Astrocyte of the cerebellum (primary cell): ENCODE results near the gene POTEC.
A peak's percentile ranks its signal among the peaks of the same experiment; 100 is the strongest.
"Not testable (repeated sequence)": the region's sequence is repeated elsewhere in the genome, so short reads cannot be mapped to it uniquely, and the experiment has no call there.

Source experiments
- DNase-seq: peaks from one replicate; pipeline ENCODE4 v3.0.0-alpha.2; 2011; ENCODE audit warnings: low read depth
- H3K4me3 ChIP-seq: 2 replicates; pipeline ENCODE4 v1.5.1; 2011; ENCODE audit warnings: mild to moderate bottlenecking, low read depth, low read length, moderate library complexity
- in situ Hi-C: cut with HindIII; loops from 2 replicates; pipeline ENCODE4 v1.10.0; 2017; ENCODE audit warnings: low sequenced_read_pairs

POTEC gene

GRCh38 chr18:14471286-14471685 lies 72.1 kb downstream of the POTEC start:
- H3K4me3 ChIP-seq, DNase-seq, in situ Hi-C loops: not testable (repeated sequence)

GRCh38 chr18:14470446-14470845 lies 73.0 kb downstream of the POTEC start:
- in situ Hi-C loops, H3K4me3 ChIP-seq, DNase-seq: not testable (repeated sequence)

DNA sequence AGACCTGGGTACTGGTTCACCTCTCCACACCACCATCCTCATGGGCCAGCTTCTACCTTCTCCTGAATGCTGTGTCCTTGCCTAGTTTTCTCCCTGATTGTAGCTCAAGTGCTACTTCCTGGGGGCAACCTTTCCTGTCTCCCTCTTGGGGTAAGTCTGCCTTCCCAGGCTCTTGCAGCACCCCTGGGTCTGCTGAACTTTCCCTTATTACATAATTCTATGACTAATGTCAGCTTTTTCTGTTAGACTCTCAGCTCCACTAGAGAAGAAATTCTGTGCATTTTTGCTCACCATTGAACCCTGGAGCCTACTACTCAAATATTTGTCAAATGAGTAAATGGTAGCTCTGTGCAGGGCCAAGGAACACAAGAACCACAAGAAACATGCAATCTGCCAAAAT lies 73.4 kb downstream of the POTEC start:
- H3K4me3 ChIP-seq, in situ Hi-C loops: not testable (repeated sequence)
- DNase-seq, result peak; percentile 42

GRCh38 chr18:14465989-14466388 lies 77.4 kb downstream of the POTEC start:
- DNase-seq, H3K4me3 ChIP-seq, in situ Hi-C loops: not testable (repeated sequence)
